Measurements from ENCODE around the gene S100A11.

Gene S100A11

GRCh38 chr1:151984313-151984956, 52.4 kb downstream of the S100A11 start:
- no peak for DNase-seq (ENCODE audit: low read depth in 2 of 2)

All from stimulated activated CD8-positive, alpha-beta memory T cell treated with anti-CD3 and anti-CD28 coated beads, Interleukin-2, amount 100 ng/mL, for 48 hours (primary cell).